Endothelial cell (in vitro differentiated cells): ENCODE data around the gene MRPL47. TPM values are rescaled to one million over a fixed set of nuclear protein-coding genes. Genes with fewer than 3 reads are reported as not detected.

Experiments
- DNase-seq: peaks from one replicate; pipeline ENCODE4 v3.0.0; 2021; ENCODE audit warnings: low spot score
- H3K27ac Mint-ChIP-seq: one replicate; pipeline ENCODE4 v1.8.0; 2021; ENCODE audit warnings: mixed read lengths, inconsistent platforms; ENCODE audit not compliant: unreplicated experiment
- H3K27me3 Mint-ChIP-seq: one replicate; pipeline ENCODE4 v1.8.0; 2021; ENCODE audit warnings: mild to moderate bottlenecking, moderate library complexity, mixed read lengths, inconsistent platforms; ENCODE audit not compliant: unreplicated experiment
- H3K36me3 Mint-ChIP-seq: one replicate; pipeline ENCODE4 v1.8.0; 2021; ENCODE audit warnings: mild to moderate bottlenecking, low read depth, mixed read lengths, inconsistent platforms; ENCODE audit not compliant: unreplicated experiment
- H3K4me1 Mint-ChIP-seq: one replicate; pipeline ENCODE4 v1.8.0; 2021; ENCODE audit warnings: mild to moderate bottlenecking, mixed read lengths, inconsistent platforms; ENCODE audit not compliant: unreplicated experiment
- H3K4me3 Mint-ChIP-seq: one replicate; pipeline ENCODE4 v1.8.0; 2021; ENCODE audit warnings: mild to moderate bottlenecking, mixed read lengths, inconsistent platforms; ENCODE audit not compliant: unreplicated experiment
- H3K9me3 Mint-ChIP-seq: one replicate; pipeline ENCODE4 v1.8.0; 2021; ENCODE audit warnings: mixed read lengths, inconsistent platforms; ENCODE audit not compliant: unreplicated experiment
- total RNA-seq: library from RNA; stranded (reverse); fragmentation: NEBNext Ultra II Directional; extraction: Animal tissue kit (Norgen Biotek cat#: 25700); gene quantifications from one replicate; pipeline ENCODE4 v1.2.1, GENCODE V29; 2021; ENCODE audit not compliant: unreplicated experiment
- TF ChIP-seq, protein P1 (sequence below): fragments of 200-600 bp; sonication (generic); IDR thresholded peaks from one replicate; pipeline ENCODE4 v1.5.0; 2021; ENCODE audit warnings: antibody characterized with exemption; ENCODE audit not compliant: unreplicated experiment

MRPL47 gene
- total RNA-seq, 1 donor from 2014 or later: 39.0 TPM

DNA sequence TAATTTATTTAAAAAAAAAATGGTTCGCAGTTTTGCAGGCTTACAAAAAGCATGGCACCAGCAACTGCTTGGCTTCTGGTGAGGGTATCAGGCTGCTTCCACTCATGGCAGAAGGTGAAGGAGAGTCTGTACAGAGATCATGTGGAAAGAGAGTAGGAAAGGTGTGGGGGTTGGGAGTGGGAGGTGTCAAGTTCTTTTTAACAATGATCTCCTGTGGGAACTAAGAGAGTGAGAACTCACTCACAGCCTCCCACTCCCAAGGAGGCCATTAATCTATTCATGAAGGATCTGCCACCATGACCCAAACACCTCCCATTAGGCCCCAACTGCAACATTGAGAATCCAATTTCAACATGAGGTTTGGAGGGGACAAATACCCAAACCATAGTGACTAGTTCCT, 62.8 kb downstream of the MRPL47 start:
- no peak for DNase-seq
- no peak overlapping the region for H3K27ac Mint-ChIP-seq
- no peaks in the 10 kb centered on the region for H3K36me3 Mint-ChIP-seq
- peaks cover 6% of the 10 kb centered on the region for H3K27me3 Mint-ChIP-seq
- no peaks in the 10 kb centered on the region for H3K9me3 Mint-ChIP-seq
- no peak overlapping the region for H3K4me3 Mint-ChIP-seq
- peaks cover 13% of the 10 kb centered on the region for H3K4me1 Mint-ChIP-seq
- TF ChIP-seq, protein P1, sequence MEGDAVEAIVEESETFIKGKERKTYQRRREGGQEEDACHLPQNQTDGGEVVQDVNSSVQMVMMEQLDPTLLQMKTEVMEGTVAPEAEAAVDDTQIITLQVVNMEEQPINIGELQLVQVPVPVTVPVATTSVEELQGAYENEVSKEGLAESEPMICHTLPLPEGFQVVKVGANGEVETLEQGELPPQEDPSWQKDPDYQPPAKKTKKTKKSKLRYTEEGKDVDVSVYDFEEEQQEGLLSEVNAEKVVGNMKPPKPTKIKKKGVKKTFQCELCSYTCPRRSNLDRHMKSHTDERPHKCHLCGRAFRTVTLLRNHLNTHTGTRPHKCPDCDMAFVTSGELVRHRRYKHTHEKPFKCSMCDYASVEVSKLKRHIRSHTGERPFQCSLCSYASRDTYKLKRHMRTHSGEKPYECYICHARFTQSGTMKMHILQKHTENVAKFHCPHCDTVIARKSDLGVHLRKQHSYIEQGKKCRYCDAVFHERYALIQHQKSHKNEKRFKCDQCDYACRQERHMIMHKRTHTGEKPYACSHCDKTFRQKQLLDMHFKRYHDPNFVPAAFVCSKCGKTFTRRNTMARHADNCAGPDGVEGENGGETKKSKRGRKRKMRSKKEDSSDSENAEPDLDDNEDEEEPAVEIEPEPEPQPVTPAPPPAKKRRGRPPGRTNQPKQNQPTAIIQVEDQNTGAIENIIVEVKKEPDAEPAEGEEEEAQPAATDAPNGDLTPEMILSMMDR: no peak

DNA sequence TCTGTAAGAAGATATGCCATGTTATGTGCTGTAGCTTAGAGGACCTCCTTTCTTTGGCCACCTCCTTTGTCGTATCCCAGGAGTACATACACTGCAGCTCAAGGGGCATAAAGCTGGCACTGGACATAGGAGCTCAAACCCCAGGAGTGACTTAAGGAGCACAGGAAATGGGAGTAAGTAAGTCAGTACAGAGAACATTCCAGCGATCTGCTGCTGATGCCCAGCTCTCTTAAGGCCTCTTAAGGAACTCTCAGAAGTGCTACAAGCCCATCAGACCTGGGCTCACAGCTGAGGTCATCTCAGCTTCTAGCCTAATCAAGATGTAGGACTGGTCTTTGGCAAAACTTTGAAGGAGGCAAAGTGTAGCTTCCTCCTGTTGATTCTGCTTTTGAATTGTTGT, 63.3 kb downstream of the MRPL47 start:
- TF ChIP-seq, protein P1: no peak
- DNase-seq: no peak
- H3K27ac Mint-ChIP-seq: no peak overlapping the region
- no peak overlapping the region for H3K4me3 Mint-ChIP-seq
- H3K27me3 Mint-ChIP-seq: peaks cover 6% of the 10 kb centered on the region
- no peaks in the 10 kb centered on the region for H3K36me3 Mint-ChIP-seq
- peaks cover 14% of the 10 kb centered on the region for H3K4me1 Mint-ChIP-seq
- H3K9me3 Mint-ChIP-seq: no peaks in the 10 kb centered on the region

Other genes with a start within 250 kb of the MRPL47 start
- gene GNB4, start 153.2 kb downstream of the MRPL47 start, total RNA-seq: 66.9 TPM
- 36.3 TPM for gene ACTL6A, start 41.7 kb downstream of the MRPL47 start, total RNA-seq
- 83.9 TPM for gene NDUFB5, start 156 bp upstream of the MRPL47 start, total RNA-seq
- gene USP13, start 48.4 kb upstream of the MRPL47 start, total RNA-seq: 18.9 TPM